Fibroblast of mammary gland (primary cell): ENCODE results near the gene C1orf159.

Experiments
- DNase-seq: peaks from one replicate; pipeline ENCODE4 v3.0.0-alpha.2; 2010; ENCODE audit warnings: low read depth
- H3K4me3 ChIP-seq: 2 replicates; pipeline ENCODE4 v1.5.1; 2011; ENCODE audit warnings: low read depth, mild to moderate bottlenecking, low read length, moderate library complexity; ENCODE audit not compliant: control insufficient read depth
- CTCF ChIP-seq: conservative IDR thresholded peaks from 2 replicates; pipeline ENCODE4 v1.5.1; 2011; ENCODE audit warnings: low read depth, low read length, inconsistent platforms; ENCODE audit not compliant: control insufficient read depth, insufficient read depth

The C1orf159 gene

DNA sequence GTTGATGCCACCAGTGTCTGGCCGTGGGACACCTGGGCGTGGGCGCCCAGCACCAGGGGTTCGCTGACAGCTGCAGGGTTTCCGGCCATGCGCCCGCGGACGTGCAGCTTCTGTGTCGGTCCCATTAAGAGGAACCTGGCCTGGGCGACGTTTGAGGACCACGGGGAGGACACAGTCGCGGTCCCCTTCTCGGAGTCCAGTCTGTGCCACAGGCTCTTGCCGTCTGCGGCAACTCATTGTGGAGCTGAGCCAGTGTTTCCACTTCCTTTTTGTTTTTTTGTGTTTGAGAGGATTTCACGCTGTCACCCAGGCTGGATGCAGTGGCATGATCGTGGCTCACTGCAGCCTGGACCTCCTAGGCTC lies 1.6 kb upstream of the C1orf159 start:
- TF ChIP-seq CTCF: no peak
- no peak for DNase-seq

DNA sequence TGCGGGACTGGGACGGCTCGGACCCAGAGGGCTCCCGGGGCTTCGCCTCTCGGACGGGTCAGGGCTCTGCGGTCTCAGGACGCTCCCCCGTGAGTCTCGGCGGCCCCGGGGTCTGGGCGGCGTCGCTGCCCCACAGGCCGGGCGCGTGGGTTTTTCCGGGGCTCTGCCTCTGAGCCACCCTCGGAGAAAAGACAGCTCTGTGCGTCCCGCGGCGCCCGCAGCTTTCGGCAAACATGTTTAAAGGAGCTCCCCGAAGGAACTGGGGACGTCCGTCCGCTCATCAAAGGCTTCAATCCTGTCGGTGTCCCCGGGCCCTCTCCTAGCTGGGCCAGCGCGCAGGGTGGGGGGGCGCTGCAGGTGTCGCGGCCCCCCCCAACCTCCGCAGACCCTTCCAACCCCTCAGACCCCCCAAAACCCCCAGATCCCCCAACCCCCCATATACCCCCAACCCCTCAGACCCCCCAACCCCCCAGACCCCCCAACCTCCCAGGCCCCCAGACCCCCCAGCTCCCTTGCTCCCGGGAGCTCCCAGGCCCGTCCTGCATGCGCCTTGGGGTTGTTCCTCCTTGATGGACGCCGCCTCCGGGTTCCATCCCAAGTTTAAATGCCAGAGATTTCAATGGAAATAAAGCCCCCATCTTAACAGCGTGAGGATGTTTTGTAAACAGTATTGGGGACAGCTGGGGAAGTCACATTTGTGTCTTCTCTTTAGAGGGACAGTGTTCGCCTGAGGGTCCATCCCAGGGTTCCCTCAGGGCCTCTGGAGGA lies 996 bp upstream of the C1orf159 start:
- no peak for TF ChIP-seq CTCF
- DNase-seq: no peak
- H3K4me3 ChIP-seq: peak overlapping the region; percentile 40

More for the DNA sequence above, 1.6 kb upstream of the C1orf159 start:
- no peak overlapping the region for H3K4me3 ChIP-seq

- H3K4me3 ChIP-seq: peak overlapping the region; percentile 61
- no peak for DNase-seq
- TF ChIP-seq CTCF: no peak
Observed at GRCh38 chr1:1115136-1115785, 628 bp downstream of the C1orf159 start.

DNA sequence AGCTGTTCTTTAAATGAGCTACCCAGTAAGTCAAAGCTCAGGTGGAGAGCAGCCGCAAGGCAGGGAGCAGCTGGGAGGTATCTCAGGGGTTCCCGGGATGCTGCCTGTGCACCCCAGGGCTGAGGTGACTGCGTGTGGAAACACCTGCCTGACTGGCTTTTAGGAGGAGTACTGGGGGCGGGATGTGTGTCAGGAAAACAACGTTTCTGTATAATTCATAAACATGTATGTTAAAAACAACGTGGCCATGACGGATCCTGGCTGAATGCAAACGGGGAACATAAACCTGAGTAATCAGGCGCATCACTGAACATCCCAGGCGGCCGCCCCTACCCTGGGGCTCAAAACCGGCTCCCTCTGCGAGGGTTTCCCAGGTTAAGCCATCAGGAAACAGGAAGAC lies 1.5 kb downstream of the C1orf159 start:
- no peak for TF ChIP-seq CTCF
- no peak for DNase-seq
- no peak overlapping the region for H3K4me3 ChIP-seq

DNA sequence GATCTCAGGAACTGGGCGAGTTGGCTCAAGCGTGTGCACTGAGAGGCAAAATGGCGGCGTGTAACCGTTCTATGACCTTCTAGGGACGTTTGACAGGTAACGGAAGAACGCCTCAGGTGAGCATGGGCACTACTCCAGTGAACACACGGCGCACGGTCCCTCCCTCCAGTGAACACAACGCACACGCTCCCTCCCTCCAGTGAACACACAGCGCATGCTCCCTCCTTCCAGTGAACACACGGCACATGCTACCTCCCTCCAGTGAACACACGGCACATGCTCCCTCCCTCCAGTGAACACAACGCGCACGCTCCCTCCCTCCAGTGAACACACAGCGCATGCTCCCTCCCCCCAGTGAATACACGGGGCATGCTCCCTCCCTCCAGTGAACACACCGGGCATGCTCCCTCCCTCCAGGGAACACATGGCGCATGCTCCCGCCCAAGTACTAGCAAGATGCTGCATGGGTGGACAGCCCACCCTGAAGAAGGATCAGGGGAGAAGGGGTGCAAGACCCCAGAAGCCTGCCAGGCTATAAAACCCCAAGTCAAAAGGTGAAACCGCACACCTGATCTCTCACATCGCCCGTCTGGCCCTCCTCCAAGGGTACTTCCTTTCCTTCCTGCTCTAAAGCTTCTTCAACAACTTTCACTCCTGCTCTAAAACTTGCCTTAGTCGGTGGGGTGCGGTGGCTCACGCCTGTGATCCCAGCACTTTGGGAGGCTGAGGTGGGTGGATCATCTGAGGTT lies 3.5 kb downstream of the C1orf159 start:
- TF ChIP-seq CTCF: no peak
- no peak overlapping the region for H3K4me3 ChIP-seq
- no peak for DNase-seq

DNA sequence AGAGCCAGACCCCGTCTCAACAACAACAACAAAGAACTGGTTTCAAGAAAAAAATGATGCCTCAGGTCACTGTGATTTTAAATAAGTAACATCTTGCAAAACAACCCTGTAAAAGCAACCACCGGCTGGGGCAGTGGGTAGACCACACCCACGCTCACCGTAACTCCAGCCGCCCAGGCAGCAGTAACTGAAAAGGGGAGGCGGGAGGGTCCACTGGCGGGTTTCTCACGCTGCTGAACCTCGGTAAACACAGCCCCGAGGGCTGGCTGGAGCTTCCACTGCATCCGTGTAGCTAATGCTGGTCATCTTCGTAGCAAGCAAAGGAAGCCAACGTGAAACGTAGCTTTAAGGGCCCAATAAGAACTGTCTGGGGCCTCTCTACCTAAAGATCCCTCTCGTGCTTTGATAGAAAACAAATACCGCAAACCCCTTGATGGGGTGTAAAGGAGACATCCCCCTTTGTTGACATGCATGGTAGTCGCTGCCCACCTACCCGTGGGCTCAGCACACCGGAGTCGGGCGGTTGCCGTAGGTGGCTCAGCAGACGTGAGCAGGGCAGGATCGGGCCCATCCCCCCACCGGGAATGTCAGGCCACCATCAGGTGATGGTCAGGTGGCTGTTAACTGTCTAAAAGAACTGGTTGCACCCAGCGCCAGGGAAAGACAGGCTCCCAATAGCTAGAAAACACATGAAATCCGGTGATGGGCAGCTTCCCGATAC lies 4.2 kb downstream of the C1orf159 start:
- H3K4me3 ChIP-seq: no peak overlapping the region
- TF ChIP-seq CTCF: no peak
- no peak for DNase-seq
